ENCODE data around the gene CACNA2D4.

CACNA2D4 gene

GRCh38 chr12:1811948-1812291 lies 106.5 kb downstream of the CACNA2D4 start:
- DNase-seq (ENCODE audit: insufficient read length, low spot score) (no peak), FAIRE-seq (no peak)
- TF ChIP-seq POLR2A (IDR thresholded peaks at IDR 0.05; ENCODE audit: low read depth, low read length): no peak
- TF ChIP-seq POLR2AphosphoS5 (IDR thresholded peaks at IDR 0.05; ENCODE audit: low read depth, low read length): no peak
- TF ChIP-seq TAF1 (IDR thresholded peaks at IDR 0.05; ENCODE audit: low read depth, low read length): no peak
- no peak for TF ChIP-seq PAX5 (IDR thresholded peaks at IDR 0.05; ENCODE audit: insufficient read depth, low read length, severe bottlenecking)
- no peak for TF ChIP-seq POU2F2 (IDR thresholded peaks at IDR 0.05; ENCODE audit: low read depth, low read length)
- no peak for TF ChIP-seq SPI1 (IDR thresholded peaks at IDR 0.05; ENCODE audit: low read depth, low read length)

- no peak for FAIRE-seq
- no peak for DNase-seq (ENCODE audit: insufficient read length, low spot score)
- TF ChIP-seq SPI1 (IDR thresholded peaks at IDR 0.05; ENCODE audit: low read depth, low read length) (no peak), POLR2AphosphoS5 (IDR thresholded peaks at IDR 0.05; ENCODE audit: low read depth, low read length) (no peak), PAX5 (IDR thresholded peaks at IDR 0.05; ENCODE audit: insufficient read depth, low read length, severe bottlenecking) (no peak), POLR2A (IDR thresholded peaks at IDR 0.05; ENCODE audit: low read depth, low read length) (no peak), POU2F2 (IDR thresholded peaks at IDR 0.05; ENCODE audit: low read depth, low read length) (no peak), TAF1 (IDR thresholded peaks at IDR 0.05; ENCODE audit: low read depth, low read length) (no peak)
Measured at GRCh38 chr12:1811281-1811947, 107.0 kb downstream of the CACNA2D4 start.

GRCh38 chr12:1810931-1811280 lies 107.5 kb downstream of the CACNA2D4 start:
- TF ChIP-seq SPI1 (IDR thresholded peaks at IDR 0.05; ENCODE audit: low read depth, low read length) (no peak), TAF1 (IDR thresholded peaks at IDR 0.05; ENCODE audit: low read depth, low read length) (no peak), POLR2AphosphoS5 (IDR thresholded peaks at IDR 0.05; ENCODE audit: low read depth, low read length) (no peak), POLR2A (IDR thresholded peaks at IDR 0.05; ENCODE audit: low read depth, low read length) (no peak), POU2F2 (IDR thresholded peaks at IDR 0.05; ENCODE audit: low read depth, low read length) (no peak)
- FAIRE-seq (no peak), DNase-seq (ENCODE audit: insufficient read length, low spot score) (no peak)

- no peak for TF ChIP-seq POLR2AphosphoS5 (IDR thresholded peaks at IDR 0.05; ENCODE audit: low read depth, low read length)
- no peak for TF ChIP-seq POLR2A (IDR thresholded peaks at IDR 0.05; ENCODE audit: low read depth, low read length)
- no peak for TF ChIP-seq SPI1 (IDR thresholded peaks at IDR 0.05; ENCODE audit: low read depth, low read length)
- no peak for TF ChIP-seq POU2F2 (IDR thresholded peaks at IDR 0.05; ENCODE audit: low read depth, low read length)
- no peak for TF ChIP-seq PAX5 (IDR thresholded peaks at IDR 0.05; ENCODE audit: insufficient read depth, low read length, severe bottlenecking)
- no peak for FAIRE-seq
- DNase-seq (ENCODE audit: insufficient read length, low spot score): no peak
Measured at GRCh38 chr12:1810201-1810930, 108.1 kb downstream of the CACNA2D4 start.

- DNase-seq (ENCODE audit: insufficient read length, low spot score): no peak
- no peak for FAIRE-seq
- TF ChIP-seq POU2F2 (IDR thresholded peaks at IDR 0.05; ENCODE audit: low read depth, low read length): no peak
- TF ChIP-seq PAX5 (IDR thresholded peaks at IDR 0.05; ENCODE audit: insufficient read depth, low read length, severe bottlenecking): no peak
- no peak for TF ChIP-seq POLR2AphosphoS5 (IDR thresholded peaks at IDR 0.05; ENCODE audit: low read depth, low read length)
- TF ChIP-seq POLR2A (IDR thresholded peaks at IDR 0.05; ENCODE audit: low read depth, low read length): no peak
- TF ChIP-seq TAF1 (IDR thresholded peaks at IDR 0.05; ENCODE audit: low read depth, low read length): no peak
- no peak for TF ChIP-seq SPI1 (IDR thresholded peaks at IDR 0.05; ENCODE audit: low read depth, low read length)
Measured at GRCh38 chr12:1809591-1810190, 108.8 kb downstream of the CACNA2D4 start.

- TF ChIP-seq POU2F2 (IDR thresholded peaks at IDR 0.05; ENCODE audit: low read depth, low read length) (no peak), PAX5 (IDR thresholded peaks at IDR 0.05; ENCODE audit: insufficient read depth, low read length, severe bottlenecking) (no peak), POLR2AphosphoS5 (IDR thresholded peaks at IDR 0.05; ENCODE audit: low read depth, low read length) (no peak), SPI1 (IDR thresholded peaks at IDR 0.05; ENCODE audit: low read depth, low read length) (no peak), TAF1 (IDR thresholded peaks at IDR 0.05; ENCODE audit: low read depth, low read length) (no peak), POLR2A (IDR thresholded peaks at IDR 0.05; ENCODE audit: low read depth, low read length) (no peak)
- no peak for DNase-seq (ENCODE audit: insufficient read length, low spot score)
- FAIRE-seq: no peak
Measured at GRCh38 chr12:1808798-1809480, 109.5 kb downstream of the CACNA2D4 start.

GRCh38 chr12:1808036-1808797 lies 110.2 kb downstream of the CACNA2D4 start:
- no peak for FAIRE-seq
- no peak for TF ChIP-seq TAF1 (IDR thresholded peaks at IDR 0.05; ENCODE audit: low read depth, low read length)
- no peak for TF ChIP-seq POLR2A (IDR thresholded peaks at IDR 0.05; ENCODE audit: low read depth, low read length)
- TF ChIP-seq POLR2AphosphoS5 (IDR thresholded peaks at IDR 0.05; ENCODE audit: low read depth, low read length): no peak
- no peak for TF ChIP-seq SPI1 (IDR thresholded peaks at IDR 0.05; ENCODE audit: low read depth, low read length)
- no peak for TF ChIP-seq PAX5 (IDR thresholded peaks at IDR 0.05; ENCODE audit: insufficient read depth, low read length, severe bottlenecking)
- no peak for TF ChIP-seq POU2F2 (IDR thresholded peaks at IDR 0.05; ENCODE audit: low read depth, low read length)
- DNase-seq (ENCODE audit: insufficient read length, low spot score): no peak

GRCh38 chr12:1807087-1807860 lies 111.2 kb downstream of the CACNA2D4 start:
- no peak for DNase-seq (ENCODE audit: insufficient read length, low spot score)
- FAIRE-seq: no peak
- TF ChIP-seq SPI1 (IDR thresholded peaks at IDR 0.05; ENCODE audit: low read depth, low read length) (no peak), POLR2A (IDR thresholded peaks at IDR 0.05; ENCODE audit: low read depth, low read length) (no peak), PAX5 (IDR thresholded peaks at IDR 0.05; ENCODE audit: insufficient read depth, low read length, severe bottlenecking) (no peak), POLR2AphosphoS5 (IDR thresholded peaks at IDR 0.05; ENCODE audit: low read depth, low read length) (no peak), TAF1 (IDR thresholded peaks at IDR 0.05; ENCODE audit: low read depth, low read length) (no peak), POU2F2 (IDR thresholded peaks at IDR 0.05; ENCODE audit: low read depth, low read length) (no peak)

Data from GM12891 (cell line).